Heart right ventricle (tissue), 16 donors: ENCODE data around the gene PGM5. TPM values are rescaled to one million over a fixed set of nuclear protein-coding genes. Genes with fewer than 3 reads are reported as not detected.
A peak's percentile ranks its signal among the peaks of the same experiment; 100 is the strongest.

Experiments used
- ATAC-seq, 8 donors: fragments of 200-7000 bp; cut with Tn5 transposase; one replicate each; pipeline ENCODE4 v1.9.1; 2020; ENCODE audit warnings: mild to moderate bottlenecking in 8 of 8, moderate library complexity in 8 of 8, moderate number of reproducible peaks in 1 of 8
- DNase-seq, 2 donors: peaks; one replicate each; pipeline ENCODE4 v3.0.0-alpha.2; 2020
- H3K27ac ChIP-seq, 10 donors: fragments of 200-600 bp; sonication (generic) in 2 of 10; one replicate each; pipeline versions ENCODE4 v1.5.0 to v1.8.0; 2020 to 2022; ENCODE audit warnings: mild to moderate bottlenecking in 3 of 10
- H3K27me3 ChIP-seq, 7 donors: fragments of 200-600 bp; one replicate each; pipeline ENCODE4 v1.8.0; 2021 to 2022; ENCODE audit warnings: mild to moderate bottlenecking in 2 of 7
- H3K36me3 ChIP-seq, 9 donors: fragments of 200-600 bp; sonication (generic) in 1 of 9; one replicate each; pipeline versions ENCODE4 v1.5.0 to v1.8.0; 2020 to 2022; ENCODE audit warnings: mild to moderate bottlenecking in 2 of 9
- H3K4me1 ChIP-seq, 9 donors: fragments of 200-600 bp; sonication (generic) in 1 of 9; one replicate each; pipeline versions ENCODE4 v1.5.0 to v1.8.0; 2020 to 2022; ENCODE audit warnings: mild to moderate bottlenecking in 4 of 9
- H3K4me3 ChIP-seq, 10 donors: fragments of 200-600 bp; sonication (generic) in 2 of 10; one replicate each; pipeline versions ENCODE4 v1.5.0 to v1.8.0; 2020 to 2022; ENCODE audit warnings: mild to moderate bottlenecking in 7 of 10, moderate library complexity in 2 of 10
- H3K9me3 ChIP-seq, 11 donors: fragments of 200-600 bp in 10 of 11; sonication (generic) in 2 of 11; one replicate each; pipeline versions ENCODE4 v1.5.0 to v1.8.0; 2013 to 2022; ENCODE audit warnings: mild to moderate bottlenecking in 2 of 11, control low read depth in 1 of 11, moderate library complexity in 1 of 11
- CTCF ChIP-seq, 9 donors: fragments of 200-600 bp; sonication (generic) in 2 of 9; IDR thresholded peaks; one replicate each; pipeline versions ENCODE4 v1.5.0 to v1.8.0; 2021 to 2022; ENCODE audit warnings: antibody characterized with exemption in 9 of 9, mild to moderate bottlenecking in 5 of 9, moderate library complexity in 1 of 9
- WGBS, 2 donors: extraction: QIAGEN DNeasy Blood & Tissue Kit; methylation state at CpG; one replicate each; pipeline ENCODE4 v1.1.7; 2013; ENCODE audit warnings: inconsistent platforms in 1 of 2; 5-methylcytosine and 5-hydroxymethylcytosine counted together
- intact Hi-C, 10 donors: fragments of 100-400 bp; cut with DNase I; formaldehyde crosslinking; loops; one replicate each; pipeline versions ENCODE4 v1.11.1 to v1.14.2; 2022
- polyA plus RNA-seq, 2 donors: library from polyadenylated mRNA; stranded (reverse); fragments of 200-250 nt; gene quantifications; one replicate each; pipeline ENCODE4 v1.2.3, GENCODE V29; 2013
- total RNA-seq, 10 donors: library from RNA; stranded (reverse); fragmentation: NEBNext Ultra II Directional in 3 of 10; extraction: Animal tissue kit (Norgen Biotek cat#: 25700) in 3 of 10; gene quantifications; one replicate each; pipeline versions ENCODE4 v1.2.1 to v1.2.4, GENCODE V29; 2021 to 2023
- donor health status: Arrhythmogenic right ventricular cardiomyopathy.
- donor health status: ischemic (EF 13 %, LVEDD 7.1; RV severe dilation, severe dysfunction).
- donor health status: healthy with polysubstance abuse.
- donor health status: DM: no; HTN: yes; CAD: no.
- donor health status: DM: no; HTN: no; CAD: no.
- donor health status: ischemic (EF 25% LVEDD 6.9; RV normal size, moderate dysfunction).
- donor health status: ischemic (EF 25% LVEDD 5.7; RV mildly dilated, moderate dysfunction).
- donor health status: healthy.
- donor health status: DM: yes; HTN: yes; CAD: no.
- donor health status: Ischemic cardiomyopathy.
- donor health status: ischemic (EF 35%, LVEDD 5.7; RV mildly dilated, moderate dysfunction).
- donor health status: nonischemic (EF 11% LVEDD 7.7; RV severe dilation, severe dysfunction).
- donor health status: DM: yes; HTN: yes; CAD: no.
- donor health status: PGD.
- donor health status: ischemic (EF 29% LVEDD 5.4; RV normal size, mild dysfunction).
- donor health status: nonischemic (EF 23%, LVEDD 6.1; RV moderate dilation, normal function).

Gene PGM5
- total and polyA plus RNA-seq, 12 donors, result 26.8 to 245 (median 175) TPM

GRCh38 chr9:68536876-68537615 is 180.6 kb downstream of the PGM5 start:
- ATAC-seq, result peak in 7 of 8 donors; percentile 11 to 60 (median 37)
- intact Hi-C loops, result no loop called here
- WGBS, 2 donors, result 49 to 59% methylated on average over 10 of the region's 10 CpGs

GRCh38 chr9:68537616-68537880 is 181.1 kb downstream of the PGM5 start:
- peaks cover 0 to 15% (median 0%) of the 10 kb centered on the region in 9 donors for H3K36me3 ChIP-seq
- intact Hi-C loops, result no loop called here
- H3K4me3 ChIP-seq, result no peak overlapping the region
- DNase-seq (no peak), ATAC-seq (peak in 3 of 8 donors; percentile 12 to 23 (median 15))
- H3K27ac ChIP-seq, result peak overlapping the region; percentile 27 to 83 (median 77)
- H3K27me3 ChIP-seq, result no peaks in the 10 kb centered on the region
- no peaks in the 10 kb centered on the region for H3K9me3 ChIP-seq
- no peak for TF ChIP-seq CTCF (IDR thresholded peaks at IDR 0.05)
- WGBS, 2 donors, result 34 to 57% methylated on average over 1 of the region's 1 CpG
- H3K4me1 ChIP-seq, result peaks cover 11 to 53% (median 31%) of the 10 kb centered on the region in 9 donors

More at GRCh38 chr9:68536876-68537615, 180.6 kb downstream of the PGM5 start:
- no peak overlapping the region for H3K4me3 ChIP-seq
- peak overlapping the region; percentile 27 to 83 (median 77) for H3K27ac ChIP-seq
- DNase-seq, result no peak
- peaks cover 0 to 16% (median 0%) of the 10 kb centered on the region in 9 donors for H3K36me3 ChIP-seq
- TF ChIP-seq CTCF (IDR thresholded peaks at IDR 0.05), result no peak
- H3K9me3 ChIP-seq, result no peaks in the 10 kb centered on the region
- H3K4me1 ChIP-seq, result peaks cover 11 to 52% (median 30%) of the 10 kb centered on the region in 9 donors
- H3K27me3 ChIP-seq, result no peaks in the 10 kb centered on the region

GRCh38 chr9:68538200-68538599 is 181.8 kb downstream of the PGM5 start:
- ATAC-seq, result peak; percentile 71 to 96 (median 92)
- peak in 1 of 2 donors; percentile 72 for DNase-seq
- Histone ChIP-seq H3K4me3 (no peak overlapping the region), H3K27ac (peak overlapping the region in 9 of 10 donors; percentile 71 to 83 (median 78)), H3K9me3 (no peaks in the 10 kb centered on the region), H3K36me3 (peaks cover 0 to 10% (median 0%) of the 10 kb centered on the region in 9 donors), H3K27me3 (no peaks in the 10 kb centered on the region), H3K4me1 (peaks cover 11 to 53% (median 31%) of the 10 kb centered on the region in 9 donors)
- intact Hi-C loops, result no loop called here
- WGBS, 2 donors, result 49 to 50% methylated on average over 3 of the region's 3 CpGs
- TF ChIP-seq CTCF (IDR thresholded peaks at IDR 0.05), result no peak

GRCh38 chr9:68540712-68541535 is 184.5 kb downstream of the PGM5 start, which contains the start of gene TMEM252:
Gene TMEM252, minus strand, starts transcription at chr9:68540883. Its CDS starts 69 bp downstream, at chr9:68540814.
- 32 to 34% methylated on average over 8 of the region's 8 CpGs for WGBS, 2 donors
- Histone ChIP-seq H3K36me3 (peaks cover 0 to under 1% (median 0%) of the 10 kb centered on the region in 9 donors), H3K27me3 (no peaks in the 10 kb centered on the region), H3K4me1 (peaks cover 11 to 42% (median 29%) of the 10 kb centered on the region in 9 donors), H3K4me3 (no peak within 1 kb of the TSS), H3K9me3 (no peaks in the 10 kb centered on the region), H3K27ac (peak within 1 kb of the TSS in 8 of 10 donors; percentile 13 to 81 (median 26))
- no peak for ATAC-seq
- intact Hi-C loops, result no loop called here
- no peak for DNase-seq
- no peak for TF ChIP-seq CTCF (IDR thresholded peaks at IDR 0.05)
